Upper lobe of left lung (tissue), 6 donors: ENCODE measurements around the gene SLC35A3. TPM values are rescaled to one million over a fixed set of nuclear protein-coding genes. Genes with fewer than 3 reads are reported as not detected.

Source experiments
- ATAC-seq, 2 donors: fragments of 200-7000 bp; cut with Tn5 transposase; one replicate each; pipeline ENCODE4 v1.9.1; 2022; ENCODE audit warnings: mild to moderate bottlenecking in 2 of 2, moderate library complexity in 2 of 2; ENCODE audit not compliant: low FRiP score in 2 of 2
- DNase-seq, 2 donors: peaks; one replicate each; pipeline ENCODE4 v3.0.0-alpha.2; 2019 to 2020
- H3K27ac ChIP-seq, 4 donors: fragments of 200-600 bp; sonication (generic); one replicate each; pipeline ENCODE4 v1.5.1; 2016 to 2019
- H3K27me3 ChIP-seq, 4 donors: fragments of 200-600 bp; sonication (generic); one replicate each; pipeline ENCODE4 v1.5.1; 2017 to 2019
- H3K36me3 ChIP-seq, 4 donors: fragments of 200-600 bp; sonication (generic); one replicate each; pipeline ENCODE4 v1.5.1; 2016 to 2019
- H3K4me1 ChIP-seq, 4 donors: fragments of 200-600 bp; sonication (generic); one replicate each; pipeline ENCODE4 v1.5.1; 2018 to 2019
- H3K4me3 ChIP-seq, 4 donors: fragments of 200-600 bp; sonication (generic); one replicate each; pipeline ENCODE4 v1.5.1; 2017 to 2019; ENCODE audit warnings: mild to moderate bottlenecking in 2 of 4, moderate library complexity in 1 of 4
- H3K9me3 ChIP-seq, 4 donors: fragments of 200-600 bp; sonication (generic); one replicate each; pipeline ENCODE4 v1.5.1; 2018 to 2019
- CTCF ChIP-seq, 6 experiments: fragments of 450-650 bp in 4 of 6; fragments of 200-600 bp in 2 of 6; sonication (generic) in 2 of 6; IDR thresholded peaks; one replicate each; pipeline ENCODE4 v1.5.1; 2016 to 2019; ENCODE audit warnings: antibody characterized with exemption in 6 of 6
- EP300 ChIP-seq, 4 donors: sonication (generic); formaldehyde crosslinking; IDR thresholded peaks; one replicate each; pipeline ENCODE4 v1.5.1; 2017; ENCODE audit warnings: antibody characterized with exemption in 4 of 4, control low read depth in 2 of 4
- POLR2A ChIP-seq, 4 donors: fragments of 450-650 bp; IDR thresholded peaks; one replicate each; pipeline ENCODE4 v1.5.1; 2016 to 2017; ENCODE audit warnings: antibody characterized with exemption in 4 of 4, mild to moderate bottlenecking in 2 of 4
- POLR2AphosphoS5 ChIP-seq, 2 donors: sonication (generic); formaldehyde crosslinking; IDR thresholded peaks; one replicate each; pipeline ENCODE4 v1.5.1; 2017; ENCODE audit warnings: antibody characterized with exemption in 2 of 2
- WGBS, 2 donors: methylation state at CpG; one replicate each; pipeline ENCODE4 v1.1.5; 2017 to 2018; 5-methylcytosine and 5-hydroxymethylcytosine counted together
- total RNA-seq, 6 donors: library from RNA; depleted of rRNA in 4 of 6; stranded (reverse); fragments of >200 nt in 4 of 6; gene quantifications; one replicate each; pipeline versions ENCODE4 v1.1.0 to v1.2.1, GENCODE V29; 2016 to 2021
- donor health status: DM: no; HTN: no; CAD: no; lungs with moderate emphysema.
- donor health status: DM: no; HTN: yes; CAD: no; lungs with severe emphysema.

SLC35A3 gene
- total RNA-seq, result 10 to 100 TPM; 19.9 to 49.7 (median 25.2) TPM

GRCh38 chr1:99969729-99970621 is at the start of gene SLC35A3:
SLC35A3 (plus strand) TSS chr1:99969996; CDS start chr1:99993555, 23,559 bp downstream.
- no peak for TF ChIP-seq EP300 (IDR thresholded peaks at IDR 0.05)
- peak; percentile 59 to 71 for TF ChIP-seq POLR2AphosphoS5 (IDR thresholded peaks at IDR 0.05)
- peak in 3 of 6 experiments; percentile 4 to 22 (median 10) for TF ChIP-seq CTCF (IDR thresholded peaks at IDR 0.05)
- TF ChIP-seq POLR2A (IDR thresholded peaks at IDR 0.05), result peak in 2 of 4 donors; percentile 27 to 72
- H3K27me3 ChIP-seq, result no peaks in the 10 kb centered on the region
- peak within 1 kb of the TSS; percentile 77 to 93 (median 84) for H3K27ac ChIP-seq
- H3K9me3 ChIP-seq, result no peaks in the 10 kb centered on the region
- peaks cover 0 to 4% (median 0%) of the 10 kb centered on the region in 4 donors for H3K36me3 ChIP-seq
- DNase-seq, result peak; percentile 90 to 95
- peak within 1 kb of the TSS; percentile 39 to 93 (median 90) for H3K4me3 ChIP-seq
- ATAC-seq, result peak; percentile 96 to 97
- peaks cover 9 to 25% (median 19%) of the 10 kb centered on the region in 4 donors for H3K4me1 ChIP-seq
- WGBS, 2 donors, result 0 to 1% methylated on average over 22 to 74 of the region's 74 CpGs

- no peak for ATAC-seq
- DNase-seq, result no peak
- H3K27me3 ChIP-seq, result no peaks in the 10 kb centered on the region
These were observed 35.0 kb upstream of the SLC35A3 start for GRCh38 chr1:99934801-99935200.

GRCh38 chr1:99935534-99935933 is 34.3 kb upstream of the SLC35A3 start:
- no peaks in the 10 kb centered on the region for H3K36me3 ChIP-seq
- H3K4me1 ChIP-seq, result no peaks in the 10 kb centered on the region
- no peak overlapping the region for H3K4me3 ChIP-seq
- DNase-seq (no peak), ATAC-seq (no peak)
- WGBS, 2 donors, result 87 to 93% methylated on average over 1 of the region's 1 CpG
- TF ChIP-seq POLR2A (IDR thresholded peaks at IDR 0.05), result no peak
- no peak for TF ChIP-seq POLR2AphosphoS5 (IDR thresholded peaks at IDR 0.05)
- no peak overlapping the region for H3K27ac ChIP-seq
- H3K27me3 ChIP-seq, result no peaks in the 10 kb centered on the region
- H3K9me3 ChIP-seq, result no peaks in the 10 kb centered on the region

More at GRCh38 chr1:99934801-99935200, 35.0 kb upstream of the SLC35A3 start:
- H3K9me3 ChIP-seq, result no peaks in the 10 kb centered on the region
- no peak for TF ChIP-seq CTCF (IDR thresholded peaks at IDR 0.05)
- TF ChIP-seq EP300 (IDR thresholded peaks at IDR 0.05), result no peak
- no peak for TF ChIP-seq POLR2A (IDR thresholded peaks at IDR 0.05)
- no peak for TF ChIP-seq POLR2AphosphoS5 (IDR thresholded peaks at IDR 0.05)
- H3K4me3 ChIP-seq, result no peak overlapping the region
- no peaks in the 10 kb centered on the region for H3K36me3 ChIP-seq
- no peak overlapping the region for H3K27ac ChIP-seq
- no peaks in the 10 kb centered on the region for H3K4me1 ChIP-seq

- WGBS, 2 donors, result 89 to 97% methylated on average over 3 of the region's 3 CpGs
- ATAC-seq, result no peak
These were observed 33.7 kb upstream of the SLC35A3 start for GRCh38 chr1:99936071-99936470.

More at GRCh38 chr1:99936071-99936470, 33.7 kb upstream of the SLC35A3 start:
- Histone ChIP-seq H3K36me3 (no peaks in the 10 kb centered on the region), H3K27ac (no peak overlapping the region), H3K4me3 (no peak overlapping the region), H3K4me1 (no peaks in the 10 kb centered on the region), H3K9me3 (no peaks in the 10 kb centered on the region), H3K27me3 (no peaks in the 10 kb centered on the region)
- TF ChIP-seq CTCF (IDR thresholded peaks at IDR 0.05), result no peak
- TF ChIP-seq EP300 (IDR thresholded peaks at IDR 0.05), result no peak
- no peak for TF ChIP-seq POLR2AphosphoS5 (IDR thresholded peaks at IDR 0.05)
- no peak for TF ChIP-seq POLR2A (IDR thresholded peaks at IDR 0.05)
- peak in 1 of 2 donors; percentile 38 for DNase-seq
